ENCODE measurements around the gene MTMR2.

The MTMR2 gene

DNA sequence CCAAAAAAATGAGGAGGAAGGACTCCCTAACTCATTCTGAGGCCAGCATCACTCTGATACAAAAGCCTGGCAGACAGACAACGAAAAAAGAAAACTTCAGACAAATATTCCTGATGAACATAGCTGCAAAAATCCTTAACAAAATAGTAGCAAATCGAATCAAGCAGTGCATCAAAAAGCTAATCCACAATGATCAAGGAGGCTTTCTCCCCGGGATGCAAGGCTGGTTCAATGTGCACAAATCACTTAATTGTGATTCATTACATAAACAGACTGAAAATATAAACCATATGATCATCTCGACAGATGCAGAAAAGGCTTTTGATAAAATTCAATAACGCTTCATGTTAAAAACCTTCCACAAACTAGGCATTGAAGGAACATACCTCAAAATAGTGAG, 16.4 kb downstream of the MTMR2 start:
- no peak overlapping the region for H3K27ac ChIP-seq (ENCODE audit: low read depth, low read length, severe bottlenecking)
- 84 to 93% methylated on average over 3 to 5 of the region's 5 CpGs for WGBS, 2 experiments (ENCODE audit: insufficient coverage in 2 of 2)
- H3K4me1 ChIP-seq (ENCODE audit: control insufficient read depth, insufficient read depth, low read length, poor library complexity, severe bottlenecking) = no peaks in the 10 kb centered on the region
- H3K36me3 ChIP-seq (ENCODE audit: control insufficient read depth, insufficient read depth, low read length) = peaks cover 6% of the 10 kb centered on the region
- no peak overlapping the region for H3K4me3 ChIP-seq (ENCODE audit: extremely low read depth, insufficient read depth, low read length, poor library complexity, severe bottlenecking)
- H3K9me3 ChIP-seq (ENCODE audit: control insufficient read depth, low read length) = no peaks in the 10 kb centered on the region

DNA sequence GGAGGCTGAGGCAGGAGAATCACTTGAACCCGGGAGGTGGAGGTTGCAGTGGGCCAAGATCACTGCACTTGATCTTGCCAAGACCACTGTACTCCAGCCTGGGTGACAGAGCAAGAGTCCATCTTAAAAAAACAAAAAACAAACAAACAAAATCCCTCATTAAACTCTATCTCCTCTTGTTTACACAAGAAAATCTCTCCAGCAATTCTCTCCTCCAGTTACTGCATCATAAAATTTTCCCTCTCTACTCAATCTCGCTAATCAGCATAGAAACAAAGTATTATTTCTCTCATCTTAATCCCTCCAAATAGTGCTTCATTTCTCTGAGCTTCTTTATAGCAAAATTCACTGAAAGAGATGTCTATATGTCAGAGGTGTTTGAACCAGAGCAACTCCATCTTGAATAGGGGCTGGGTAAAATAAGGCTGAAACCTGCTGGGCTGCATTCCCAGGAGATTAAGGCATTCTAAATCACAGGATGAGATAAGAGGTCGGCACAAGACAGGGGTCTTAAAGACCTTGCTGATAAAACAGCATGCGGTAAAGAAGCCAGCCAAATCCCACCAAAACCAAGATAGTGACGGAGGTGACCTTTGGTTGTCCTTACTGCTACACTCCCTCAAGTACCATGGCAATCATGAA, 19.8 kb downstream of the MTMR2 start:
- Histone ChIP-seq H3K9me3 (ENCODE audit: control insufficient read depth, low read length) (no peaks in the 10 kb centered on the region), H3K4me1 (ENCODE audit: control insufficient read depth, insufficient read depth, low read length, poor library complexity, severe bottlenecking) (no peaks in the 10 kb centered on the region), H3K27ac (ENCODE audit: low read depth, low read length, severe bottlenecking) (no peak overlapping the region), H3K36me3 (ENCODE audit: control insufficient read depth, insufficient read depth, low read length) (no peaks in the 10 kb centered on the region), H3K4me3 (ENCODE audit: extremely low read depth, insufficient read depth, low read length, poor library complexity, severe bottlenecking) (no peak overlapping the region)
- 58 to 83% methylated on average over 1 to 3 of the region's 5 CpGs for WGBS, 2 experiments (ENCODE audit: insufficient coverage in 2 of 2)

DNA sequence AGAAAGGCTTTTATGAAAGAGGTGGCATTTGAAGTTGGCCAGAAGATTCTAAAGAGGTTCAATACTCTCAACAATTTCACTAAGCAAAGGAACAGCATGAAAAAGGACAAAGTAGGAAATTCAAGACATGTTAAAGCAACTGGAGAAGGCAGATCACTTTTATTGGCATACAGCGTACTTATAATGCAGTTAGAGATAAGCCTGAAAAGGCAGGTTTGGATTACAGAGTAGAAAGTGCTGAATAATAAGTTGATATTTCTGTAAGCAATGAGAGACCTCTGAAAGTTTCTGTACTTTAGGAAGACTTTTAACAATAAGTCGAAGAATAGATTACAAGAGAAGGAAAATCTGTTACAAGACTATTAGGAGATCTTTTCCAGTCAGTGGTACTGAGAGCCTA, 25.1 kb downstream of the MTMR2 start:
- no peak overlapping the region for H3K4me3 ChIP-seq (ENCODE audit: extremely low read depth, insufficient read depth, low read length, poor library complexity, severe bottlenecking)
- no peak overlapping the region for H3K27ac ChIP-seq (ENCODE audit: low read depth, low read length, severe bottlenecking)
- WGBS, 2 experiments (ENCODE audit: insufficient coverage in 2 of 2) = 90 to 92% methylated on average over 2 of the region's 2 CpGs
- no peaks in the 10 kb centered on the region for H3K36me3 ChIP-seq (ENCODE audit: control insufficient read depth, insufficient read depth, low read length)
- H3K9me3 ChIP-seq (ENCODE audit: control insufficient read depth, low read length) = no peaks in the 10 kb centered on the region
- H3K4me1 ChIP-seq (ENCODE audit: control insufficient read depth, insufficient read depth, low read length, poor library complexity, severe bottlenecking) = no peaks in the 10 kb centered on the region

DNA sequence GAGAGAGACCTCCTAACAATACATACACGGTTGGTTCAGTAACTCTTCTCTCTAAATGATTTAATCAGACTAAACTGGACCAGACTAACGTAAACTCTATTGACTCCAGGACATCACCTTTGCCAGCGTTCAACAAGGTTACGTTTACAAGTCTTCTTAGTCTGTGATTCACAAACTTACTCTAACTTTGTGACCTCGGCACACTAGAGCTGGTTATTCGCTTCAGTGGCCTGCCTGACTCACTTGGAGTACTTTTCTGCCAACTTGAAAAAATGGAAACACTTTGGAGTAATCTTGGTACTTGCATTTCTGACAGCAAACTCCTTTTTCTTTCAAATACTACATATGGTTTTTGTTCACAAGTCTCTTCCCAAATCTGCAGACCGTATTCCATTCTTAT, 26.2 kb downstream of the MTMR2 start:
- no peak overlapping the region for H3K27ac ChIP-seq (ENCODE audit: low read depth, low read length, severe bottlenecking)
- WGBS, 2 experiments (ENCODE audit: insufficient coverage in 2 of 2) = 95 to 97% methylated on average over 6 of the region's 7 CpGs
- no peaks in the 10 kb centered on the region for H3K36me3 ChIP-seq (ENCODE audit: control insufficient read depth, insufficient read depth, low read length)
- H3K9me3 ChIP-seq (ENCODE audit: control insufficient read depth, low read length) = no peaks in the 10 kb centered on the region
- H3K4me3 ChIP-seq (ENCODE audit: extremely low read depth, insufficient read depth, low read length, poor library complexity, severe bottlenecking) = no peak overlapping the region
- no peaks in the 10 kb centered on the region for H3K4me1 ChIP-seq (ENCODE audit: control insufficient read depth, insufficient read depth, low read length, poor library complexity, severe bottlenecking)

DNA sequence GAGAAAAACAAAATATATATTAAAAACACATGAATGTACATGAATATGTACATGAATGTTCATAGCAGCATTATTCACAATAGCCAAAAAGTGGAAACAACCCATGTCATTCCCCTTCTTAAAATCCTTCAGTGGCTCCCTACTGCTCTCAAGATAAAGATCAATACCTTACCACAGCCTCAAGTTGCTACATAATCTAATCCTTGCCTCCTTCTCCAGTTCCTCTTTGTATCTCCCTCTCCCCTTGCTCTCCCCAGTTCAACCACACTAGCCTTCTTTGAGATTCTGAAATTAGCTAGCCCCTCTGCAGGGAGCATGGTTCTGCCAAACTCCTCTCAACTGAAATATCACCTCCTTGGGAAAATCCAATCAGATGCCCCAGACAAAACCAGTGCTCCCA, 28.1 kb downstream of the MTMR2 start:
- H3K27ac ChIP-seq (ENCODE audit: low read depth, low read length, severe bottlenecking) = no peak overlapping the region
- no peak overlapping the region for H3K4me3 ChIP-seq (ENCODE audit: extremely low read depth, insufficient read depth, low read length, poor library complexity, severe bottlenecking)
- H3K4me1 ChIP-seq (ENCODE audit: control insufficient read depth, insufficient read depth, low read length, poor library complexity, severe bottlenecking) = no peaks in the 10 kb centered on the region
- H3K9me3 ChIP-seq (ENCODE audit: control insufficient read depth, low read length) = no peaks in the 10 kb centered on the region
- H3K36me3 ChIP-seq (ENCODE audit: control insufficient read depth, insufficient read depth, low read length) = no peaks in the 10 kb centered on the region

DNA sequence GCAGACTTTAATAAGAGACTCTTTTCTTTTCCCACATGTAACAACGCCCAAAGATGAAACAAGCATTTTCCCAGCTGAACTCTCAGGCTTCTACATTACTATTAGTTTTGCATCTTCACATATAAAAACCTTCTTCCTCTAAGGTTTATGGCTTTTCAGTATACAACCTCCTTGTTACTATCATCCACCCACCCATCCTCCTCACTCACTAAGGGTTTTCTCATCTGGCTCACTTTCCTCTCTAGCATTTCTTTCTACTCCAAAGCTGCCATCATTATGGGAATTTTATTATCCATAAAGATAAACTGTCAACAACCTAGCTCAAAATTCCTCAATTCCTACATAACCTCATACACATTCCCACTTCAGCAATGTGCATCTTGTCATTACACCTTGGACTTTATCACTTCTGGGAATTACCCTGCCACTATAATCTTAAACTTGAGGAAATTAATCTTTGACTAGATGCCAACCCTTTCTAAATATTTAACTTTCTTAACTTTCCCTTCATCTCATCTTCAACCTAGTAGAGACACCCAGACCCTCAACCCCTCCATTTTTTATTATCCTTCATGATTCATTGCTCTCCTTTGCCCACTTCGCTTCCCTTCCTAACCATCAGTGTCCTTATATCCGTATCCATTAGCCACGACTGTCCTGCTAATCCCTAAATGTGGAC, 30.9 kb downstream of the MTMR2 start:
- Histone ChIP-seq H3K4me1 (ENCODE audit: control insufficient read depth, insufficient read depth, low read length, poor library complexity, severe bottlenecking) (no peaks in the 10 kb centered on the region), H3K27ac (ENCODE audit: low read depth, low read length, severe bottlenecking) (no peak overlapping the region), H3K9me3 (ENCODE audit: control insufficient read depth, low read length) (no peaks in the 10 kb centered on the region), H3K4me3 (ENCODE audit: extremely low read depth, insufficient read depth, low read length, poor library complexity, severe bottlenecking) (no peak overlapping the region), H3K36me3 (ENCODE audit: control insufficient read depth, insufficient read depth, low read length) (peaks cover under 1% of the 10 kb centered on the region)
- WGBS, 2 experiments (ENCODE audit: insufficient coverage in 2 of 2) = 88 to 90% methylated on average over 4 of the region's 4 CpGs

GRCh38 chr11:95892492-95892891, 31.4 kb downstream of the MTMR2 start:
- Histone ChIP-seq H3K27ac (ENCODE audit: low read depth, low read length, severe bottlenecking) (no peak overlapping the region), H3K36me3 (ENCODE audit: control insufficient read depth, insufficient read depth, low read length) (peaks cover 6% of the 10 kb centered on the region), H3K4me1 (ENCODE audit: control insufficient read depth, insufficient read depth, low read length, poor library complexity, severe bottlenecking) (no peaks in the 10 kb centered on the region), H3K4me3 (ENCODE audit: extremely low read depth, insufficient read depth, low read length, poor library complexity, severe bottlenecking) (no peak overlapping the region), H3K9me3 (ENCODE audit: control insufficient read depth, low read length) (no peaks in the 10 kb centered on the region)
- 89 to 97% methylated on average over 2 of the region's 2 CpGs for WGBS, 2 experiments (ENCODE audit: insufficient coverage in 2 of 2)

- H3K9me3 ChIP-seq (ENCODE audit: control insufficient read depth, low read length) = no peaks in the 10 kb centered on the region
- H3K4me3 ChIP-seq (ENCODE audit: extremely low read depth, insufficient read depth, low read length, poor library complexity, severe bottlenecking) = no peak overlapping the region
- H3K36me3 ChIP-seq (ENCODE audit: control insufficient read depth, insufficient read depth, low read length) = peaks cover 11% of the 10 kb centered on the region
- WGBS, 2 experiments (ENCODE audit: insufficient coverage in 2 of 2) = 71% methylated on average over 3 of the region's 4 CpGs
- H3K4me1 ChIP-seq (ENCODE audit: control insufficient read depth, insufficient read depth, low read length, poor library complexity, severe bottlenecking) = no peaks in the 10 kb centered on the region
- peak overlapping the region; percentile 54 for H3K27ac ChIP-seq (ENCODE audit: low read depth, low read length, severe bottlenecking)
Measured at GRCh38 chr11:95891423-95892170, 32.3 kb downstream of the MTMR2 start.

GRCh38 chr11:95888852-95889251, 35.1 kb downstream of the MTMR2 start:
- Histone ChIP-seq H3K36me3 (ENCODE audit: control insufficient read depth, insufficient read depth, low read length) (peaks cover 25% of the 10 kb centered on the region), H3K4me1 (ENCODE audit: control insufficient read depth, insufficient read depth, low read length, poor library complexity, severe bottlenecking) (no peaks in the 10 kb centered on the region), H3K9me3 (ENCODE audit: control insufficient read depth, low read length) (no peaks in the 10 kb centered on the region), H3K27ac (ENCODE audit: low read depth, low read length, severe bottlenecking) (no peak overlapping the region), H3K4me3 (ENCODE audit: extremely low read depth, insufficient read depth, low read length, poor library complexity, severe bottlenecking) (no peak overlapping the region)
- WGBS, 2 experiments (ENCODE audit: insufficient coverage in 2 of 2) = 92 to 95% methylated on average over 4 of the region's 4 CpGs

DNA sequence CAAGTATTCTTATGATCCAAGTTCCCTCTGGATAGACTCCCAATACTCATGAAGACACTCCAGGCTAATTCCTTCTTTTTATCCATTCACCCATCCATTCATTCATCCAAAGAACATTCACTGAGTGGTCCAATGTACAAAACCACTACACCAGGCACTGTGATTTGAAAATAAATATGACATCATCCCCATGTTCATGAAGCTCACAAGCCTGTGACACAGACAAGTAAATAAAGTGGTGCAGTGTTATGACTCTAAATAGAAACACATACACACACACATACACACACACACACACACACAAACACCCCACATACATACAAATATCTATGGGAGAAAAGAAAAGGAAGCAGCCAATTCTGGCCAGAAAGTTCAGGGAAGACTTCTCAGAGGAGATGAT, 35.5 kb downstream of the MTMR2 start:
- no peaks in the 10 kb centered on the region for H3K9me3 ChIP-seq (ENCODE audit: control insufficient read depth, low read length)
- no peak overlapping the region for H3K4me3 ChIP-seq (ENCODE audit: extremely low read depth, insufficient read depth, low read length, poor library complexity, severe bottlenecking)
- peaks cover 25% of the 10 kb centered on the region for H3K36me3 ChIP-seq (ENCODE audit: control insufficient read depth, insufficient read depth, low read length)
- no peak overlapping the region for H3K27ac ChIP-seq (ENCODE audit: low read depth, low read length, severe bottlenecking)
- H3K4me1 ChIP-seq (ENCODE audit: control insufficient read depth, insufficient read depth, low read length, poor library complexity, severe bottlenecking) = no peaks in the 10 kb centered on the region

GRCh38 chr11:95886462-95886861, 37.4 kb downstream of the MTMR2 start:
- H3K4me3 ChIP-seq (ENCODE audit: extremely low read depth, insufficient read depth, low read length, poor library complexity, severe bottlenecking) = no peak overlapping the region
- no peaks in the 10 kb centered on the region for H3K9me3 ChIP-seq (ENCODE audit: control insufficient read depth, low read length)
- peaks cover 34% of the 10 kb centered on the region for H3K36me3 ChIP-seq (ENCODE audit: control insufficient read depth, insufficient read depth, low read length)
- no peak overlapping the region for H3K27ac ChIP-seq (ENCODE audit: low read depth, low read length, severe bottlenecking)
- no peaks in the 10 kb centered on the region for H3K4me1 ChIP-seq (ENCODE audit: control insufficient read depth, insufficient read depth, low read length, poor library complexity, severe bottlenecking)
- no CpG with 5 or more reads among the region's 1 CpG for WGBS, 2 experiments (ENCODE audit: insufficient coverage in 2 of 2)

Measured in mesodermal cell (in vitro differentiated cells).